ENCODE data around the gene GADD45B.

GRCh38 chr19:2474232-2475017, 1.5 kb upstream of the GADD45B start:
- TF ChIP-seq POLR2A (IDR thresholded peaks at IDR 0.05; ENCODE audit: low read depth, low read length): no peak
- peak; percentile 90 for TF ChIP-seq CTCF (IDR thresholded peaks at IDR 0.05; ENCODE audit: extremely low read depth in 1 of 2, insufficient read depth in 1 of 2, low read depth in 1 of 2, low read length in 2 of 2)
- peak; percentile 80 for TF ChIP-seq POLR2AphosphoS5 (IDR thresholded peaks at IDR 0.05; ENCODE audit: insufficient read depth, low read depth, low read length)
- no peak for TF ChIP-seq MYC (IDR thresholded peaks at IDR 0.05; ENCODE audit: low read depth, low read length)
- TF ChIP-seq EZH2 (IDR thresholded peaks at IDR 0.05; ENCODE audit: borderline replicate concordance, low read depth, low read length, severe bottlenecking): no peak
- TF ChIP-seq FOS (IDR thresholded peaks at IDR 0.05; ENCODE audit: borderline replicate concordance, insufficient read depth, low read length): peak; percentile 83
- TF ChIP-seq GATA2 (IDR thresholded peaks at IDR 0.05; ENCODE audit: insufficient read depth, insufficient read length, low read depth, low read length): no peak

Measured in endothelial cell of umbilical vein (primary cell).